Neural cell (in vitro differentiated cells): ENCODE data around the gene C1QC. TPM values are rescaled to one million over a fixed set of nuclear protein-coding genes. Genes with fewer than 3 reads are reported as not detected.

ENCODE experiments used
- H2AFZ ChIP-seq: fragments of 200-600, 300-800 bp; sonication (generic), shearing (Covaris generic); 2 replicates; pipeline ENCODE4 v1.6.0; 2014; ENCODE audit warnings: low read depth, mild to moderate bottlenecking, antibody characterized with exemption, low read length, moderate library complexity
- H3F3A ChIP-seq: fragments of 200-600 bp; shearing (Covaris generic); 2 replicates; pipeline ENCODE4 v1.6.1; 2016; ENCODE audit warnings: mild to moderate bottlenecking, moderate library complexity, mixed read lengths, antibody characterized with exemption, low read length; ENCODE audit not compliant: insufficient read depth, poor library complexity, severe bottlenecking
- H3K27ac ChIP-seq: fragments of 200-600, 300-800 bp; sonication (generic), shearing (Covaris generic); 2 replicates; pipeline ENCODE4 v1.5.1; 2014; ENCODE audit warnings: mild to moderate bottlenecking, low read length, moderate library complexity
- H3K27me3 ChIP-seq: fragments of 300-800, 200-600 bp; sonication (generic), shearing (Covaris generic); 2 replicates; pipeline ENCODE4 v1.6.0; 2014; ENCODE audit warnings: mild to moderate bottlenecking, low read depth, low read length, moderate library complexity; ENCODE audit not compliant: insufficient read depth
- H3K36me3 ChIP-seq: fragments of 300-800, 200-600 bp; sonication (generic), shearing (Covaris generic); 2 replicates; pipeline ENCODE4 v1.5.1; 2014; ENCODE audit warnings: mild to moderate bottlenecking, antibody characterized with exemption, low read length, moderate library complexity; ENCODE audit not compliant: insufficient read depth
- H3K4me2 ChIP-seq: fragments of 300-800, 200-600 bp; sonication (generic), shearing (Covaris generic); 2 replicates; pipeline ENCODE4 v1.6.0; 2014; ENCODE audit warnings: mild to moderate bottlenecking, low read length
- H3K4me3 ChIP-seq: fragments of 300-800, 200-600 bp; sonication (generic), shearing (Covaris generic); 2 replicates; pipeline ENCODE4 v1.5.1; 2014; ENCODE audit warnings: mild to moderate bottlenecking, low read length, moderate library complexity
- H3K79me2 ChIP-seq: fragments of 200-600 bp; shearing (Covaris generic); replicated peaks from 2 replicates; pipeline ENCODE4 v1.6.0; 2014; ENCODE audit warnings: mild to moderate bottlenecking, low read length, moderate library complexity; ENCODE audit not compliant: insufficient read depth
- H3K9ac ChIP-seq: fragments of 300-800, 200-600 bp; sonication (generic), shearing (Covaris generic); 2 replicates; pipeline ENCODE4 v1.6.1; 2016; ENCODE audit warnings: mild to moderate bottlenecking, low read length, mixed read lengths
- H3K9me2 ChIP-seq: fragments of 200-600 bp; shearing (Covaris generic); 2 replicates; pipeline ENCODE4 v1.6.1; 2016; ENCODE audit warnings: mild to moderate bottlenecking, low read length, mixed read lengths; ENCODE audit not compliant: insufficient read depth
- H3K9me3 ChIP-seq: fragments of 200-600, 300-800 bp; sonication (generic), shearing (Covaris generic); 2 replicates; pipeline ENCODE4 v1.6.1; 2016; ENCODE audit warnings: mild to moderate bottlenecking, mixed run types, low read length, moderate library complexity, mixed read lengths
- H4K20me1 ChIP-seq: fragments of 200-600 bp; shearing (Covaris generic); 2 replicates; pipeline ENCODE4 v1.6.1; 2016; ENCODE audit warnings: mild to moderate bottlenecking, mixed run types; ENCODE audit not compliant: insufficient read depth
- CTCF ChIP-seq: fragments of 450-650 bp; IDR thresholded peaks from 2 replicates; pipeline ENCODE4 v1.5.1; 2014; ENCODE audit warnings: antibody characterized with exemption, mild to moderate bottlenecking, moderate library complexity; ENCODE audit not compliant: poor library complexity, severe bottlenecking
- EP300 ChIP-seq: fragments of 450-650 bp; conservative IDR thresholded peaks from 2 replicates; pipeline ENCODE4 v1.6.1; 2014; ENCODE audit warnings: antibody characterized with exemption, mild to moderate bottlenecking, moderate library complexity; ENCODE audit not compliant: poor library complexity, severe bottlenecking
- EZH2 ChIP-seq: fragments of 200-600, 300-800 bp; shearing (Covaris generic), sonication (generic); IDR thresholded peaks from 2 replicates; pipeline ENCODE4 v1.6.1; 2014; ENCODE audit warnings: antibody characterized with exemption, low read length, borderline replicate concordance, mild to moderate bottlenecking; ENCODE audit not compliant: insufficient read depth, poor library complexity, severe bottlenecking
- MXI1 ChIP-seq: fragments of 450-650 bp; conservative IDR thresholded peaks from 2 replicates; pipeline ENCODE4 v1.6.1; 2014; ENCODE audit warnings: antibody characterized with exemption, mild to moderate bottlenecking; ENCODE audit not compliant: poor library complexity, severe bottlenecking
- POLR2AphosphoS5 ChIP-seq: IDR thresholded peaks from 2 replicates; pipeline ENCODE4 v1.6.1; 2012
- RAD21 ChIP-seq: fragments of 450-650 bp; conservative IDR thresholded peaks from 2 replicates; pipeline ENCODE4 v1.6.1; 2014; ENCODE audit warnings: antibody characterized with exemption, mild to moderate bottlenecking, moderate library complexity
- REST ChIP-seq: IDR thresholded peaks from 2 replicates; pipeline ENCODE4 v1.6.1; 2012; ENCODE audit warnings: borderline replicate concordance
- SMC3 ChIP-seq: fragments of 450-650 bp; conservative IDR thresholded peaks from 2 replicates; pipeline ENCODE4 v1.6.1; 2014; ENCODE audit warnings: antibody characterized with exemption, mild to moderate bottlenecking, moderate library complexity; ENCODE audit not compliant: poor library complexity
- TAF1 ChIP-seq: IDR thresholded peaks from 2 replicates; pipeline ENCODE4 v1.6.1; 2012; ENCODE audit warnings: low read depth
- polyA plus RNA-seq: library from polyadenylated mRNA; depleted of rRNA; stranded (reverse); fragments of >200 nt; gene quantifications from 2 replicates; pipeline ENCODE4 v1.2.3, GENCODE V29; 2014

C1QC gene
- polyA plus RNA-seq, 1 donor from 2014 or later, result not detected

GRCh38 chr1:22662986-22663408 is 19.6 kb downstream of the C1QC start:
- TF ChIP-seq MXI1, result no peak
- TF ChIP-seq EP300, result no peak
- no peak for TF ChIP-seq SMC3
- TF ChIP-seq POLR2AphosphoS5, result no peak
- no peak for TF ChIP-seq REST
- TF ChIP-seq CTCF, result no peak
- no peak for TF ChIP-seq TAF1
- TF ChIP-seq RAD21, result no peak
- TF ChIP-seq EZH2, result no peak
- no peaks in the 10 kb centered on the region for H4K20me1 ChIP-seq
- H3K9me2 ChIP-seq, result no peaks in the 10 kb centered on the region
- H3K4me3 ChIP-seq, result no peak overlapping the region
- no peaks in the 10 kb centered on the region for H3F3A ChIP-seq
- no peak overlapping the region for H3K9ac ChIP-seq
- H3K9me3 ChIP-seq, result no peaks in the 10 kb centered on the region
- no peaks in the 10 kb centered on the region for H3K36me3 ChIP-seq
- H2AFZ ChIP-seq, result no peak overlapping the region
- H3K79me2 ChIP-seq, result no peaks in the 10 kb centered on the region
- no peak overlapping the region for H3K4me2 ChIP-seq
- H3K27me3 ChIP-seq, result no peaks in the 10 kb centered on the region
- H3K27ac ChIP-seq, result no peak overlapping the region

- no peak overlapping the region for H3K4me3 ChIP-seq
- H2AFZ ChIP-seq, result no peak overlapping the region
- H3K9ac ChIP-seq, result no peak overlapping the region
- no peaks in the 10 kb centered on the region for H3K79me2 ChIP-seq
- no peaks in the 10 kb centered on the region for H4K20me1 ChIP-seq
- no peak overlapping the region for H3K27ac ChIP-seq
- H3K36me3 ChIP-seq, result no peaks in the 10 kb centered on the region
- H3K9me2 ChIP-seq, result no peaks in the 10 kb centered on the region
- no peaks in the 10 kb centered on the region for H3K27me3 ChIP-seq
- H3K4me2 ChIP-seq, result no peak overlapping the region
- peak; percentile 80 for TF ChIP-seq RAD21
- TF ChIP-seq POLR2AphosphoS5, result no peak
- TF ChIP-seq CTCF, result peak; percentile 70
- no peak for TF ChIP-seq TAF1
- peak; percentile 77 for TF ChIP-seq SMC3
- H3K9me3 ChIP-seq, result no peaks in the 10 kb centered on the region
- H3F3A ChIP-seq, result no peaks in the 10 kb centered on the region
These were observed 22.3 kb downstream of the C1QC start for GRCh38 chr1:22665752-22666151.
